H54 (cell line): Measurements from ENCODE around the gene ERI2.
"Not testable (repeated sequence)": the region's sequence is repeated elsewhere in the genome, so short reads cannot be mapped to it uniquely, and the experiment has no call there.

ENCODE experiments used
- DNase-seq: peaks from one replicate; pipeline ENCODE4 v3.0.0; 2011; ENCODE audit warnings: low spot score, mixed read lengths; ENCODE audit not compliant: insufficient read length
- FAIRE-seq: peaks from 3 replicates; lab custom pipeline; 2011; peaks lifted over from hg19 to GRCh38; lab: Jason Lieb, UNC
- POLR2A ChIP-seq: IDR thresholded peaks from 2 replicates; pipeline ENCODE4 v1.6.1; 2011; ENCODE audit warnings: low read depth, mild to moderate bottlenecking, low read length

ERI2 gene

DNA sequence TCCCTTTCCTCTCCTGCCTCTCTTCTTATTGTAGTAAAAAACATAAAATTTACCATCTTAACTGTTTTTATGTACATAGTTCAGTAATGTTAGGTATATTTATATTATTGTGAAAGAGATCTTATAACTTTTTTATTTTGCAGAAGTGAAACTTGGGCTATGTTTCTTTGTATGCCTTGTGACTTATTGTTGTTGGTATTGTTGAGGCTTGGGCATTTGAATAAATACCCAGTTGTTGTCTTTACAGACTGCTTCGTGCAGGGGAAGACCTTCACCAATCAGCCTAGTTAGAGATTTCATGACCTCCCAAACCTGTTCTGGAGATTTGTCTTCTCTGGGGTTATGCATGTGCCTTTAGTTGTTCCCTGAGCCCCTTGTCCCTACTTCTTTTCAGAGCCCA is 32.0 kb upstream of the ERI2 start:
- FAIRE-seq, result no peak
- no peak for TF ChIP-seq POLR2A
- no peak for DNase-seq

DNA sequence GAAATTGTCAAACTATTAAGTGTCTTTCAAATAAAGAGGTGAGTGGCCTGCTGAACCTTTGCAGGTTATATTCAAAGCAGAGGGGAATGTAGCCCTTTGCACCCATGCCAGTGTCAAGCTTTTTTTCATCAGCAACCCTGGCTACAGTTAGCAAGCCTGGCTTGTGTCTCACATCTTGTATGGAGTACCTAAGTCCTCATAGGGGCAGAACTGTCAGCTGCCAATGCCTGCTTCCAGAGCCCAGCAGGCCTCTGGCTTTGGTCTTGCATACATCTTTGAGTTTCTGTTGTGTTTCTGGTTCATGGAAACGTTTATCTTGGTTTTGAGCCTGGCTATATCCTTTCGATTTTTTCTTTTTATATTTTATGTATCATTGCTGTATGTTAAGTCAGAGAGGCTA is 26.8 kb upstream of the ERI2 start:
- DNase-seq, result no peak
- no peak for FAIRE-seq
- TF ChIP-seq POLR2A, result no peak

DNA sequence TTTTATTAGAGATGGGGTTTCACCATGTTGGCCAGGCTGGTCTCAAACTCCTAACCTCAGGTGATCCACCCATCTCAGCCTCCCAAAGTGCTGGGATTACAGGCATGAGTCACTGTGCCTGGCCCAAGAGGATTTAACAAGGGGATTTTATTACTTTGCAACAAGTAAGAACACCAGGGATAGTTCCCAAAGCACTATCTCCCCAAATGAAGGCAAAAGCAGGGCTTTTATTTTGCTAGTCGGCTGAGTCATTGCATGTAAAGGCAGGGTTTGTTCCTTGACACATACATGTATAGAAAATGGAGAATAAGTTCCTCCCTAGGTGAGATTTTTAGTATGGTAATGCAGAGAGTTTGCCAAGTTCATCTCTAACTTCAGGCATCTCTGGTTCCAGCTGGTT is 24.1 kb upstream of the ERI2 start:
- no peak for DNase-seq

DNA sequence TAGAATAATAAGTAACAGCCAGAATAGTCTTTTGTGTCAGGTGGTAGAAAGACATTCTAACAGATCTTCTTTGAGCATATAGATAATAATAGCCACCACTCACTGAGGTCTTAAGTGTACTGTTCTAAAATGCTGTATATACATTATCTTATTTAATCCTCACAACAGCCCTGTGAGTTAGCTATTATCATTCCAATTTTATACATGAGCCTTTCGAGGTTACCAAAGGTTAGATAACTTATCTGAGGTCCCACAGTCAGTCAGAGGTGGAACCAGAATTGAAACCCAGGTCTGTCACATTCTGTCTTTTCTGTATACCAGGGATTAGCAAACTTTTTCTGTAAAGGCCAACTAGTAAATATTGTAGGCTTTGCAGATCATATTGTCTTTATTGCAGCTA is 23.3 kb upstream of the ERI2 start:
- FAIRE-seq, result no peak

More for the DNA sequence above, 24.1 kb upstream of the ERI2 start:
- no peak for TF ChIP-seq POLR2A
- FAIRE-seq, result no peak

DNA sequence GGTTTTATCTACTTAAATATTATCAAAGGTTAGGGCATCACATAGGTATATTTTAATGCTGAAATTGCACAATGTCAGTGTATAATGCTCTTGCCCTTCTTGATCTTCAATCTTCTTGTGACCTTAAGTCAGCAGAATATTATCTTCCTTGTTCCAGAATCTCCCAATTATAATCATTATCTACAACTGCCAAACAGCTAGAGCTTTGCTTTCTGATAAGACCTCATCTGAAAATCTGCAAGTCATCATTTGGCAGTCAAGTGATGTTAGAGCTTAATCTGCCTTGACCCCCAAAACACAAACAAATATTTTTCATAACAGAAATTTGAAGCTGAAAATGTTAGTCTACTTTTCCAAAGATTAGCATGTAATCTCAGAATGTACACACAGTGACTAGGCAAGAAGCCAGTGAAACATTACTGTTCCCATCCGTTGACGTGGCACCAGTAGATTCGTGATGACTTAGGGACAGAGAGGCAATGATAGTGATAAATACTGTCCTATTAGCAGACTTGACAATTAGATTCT is 19.8 kb upstream of the ERI2 start:
- FAIRE-seq, result no peak
- no peak for DNase-seq
- no peak for TF ChIP-seq POLR2A

More for the DNA sequence above, 23.3 kb upstream of the ERI2 start:
- no peak for TF ChIP-seq POLR2A
- DNase-seq, result no peak

DNA sequence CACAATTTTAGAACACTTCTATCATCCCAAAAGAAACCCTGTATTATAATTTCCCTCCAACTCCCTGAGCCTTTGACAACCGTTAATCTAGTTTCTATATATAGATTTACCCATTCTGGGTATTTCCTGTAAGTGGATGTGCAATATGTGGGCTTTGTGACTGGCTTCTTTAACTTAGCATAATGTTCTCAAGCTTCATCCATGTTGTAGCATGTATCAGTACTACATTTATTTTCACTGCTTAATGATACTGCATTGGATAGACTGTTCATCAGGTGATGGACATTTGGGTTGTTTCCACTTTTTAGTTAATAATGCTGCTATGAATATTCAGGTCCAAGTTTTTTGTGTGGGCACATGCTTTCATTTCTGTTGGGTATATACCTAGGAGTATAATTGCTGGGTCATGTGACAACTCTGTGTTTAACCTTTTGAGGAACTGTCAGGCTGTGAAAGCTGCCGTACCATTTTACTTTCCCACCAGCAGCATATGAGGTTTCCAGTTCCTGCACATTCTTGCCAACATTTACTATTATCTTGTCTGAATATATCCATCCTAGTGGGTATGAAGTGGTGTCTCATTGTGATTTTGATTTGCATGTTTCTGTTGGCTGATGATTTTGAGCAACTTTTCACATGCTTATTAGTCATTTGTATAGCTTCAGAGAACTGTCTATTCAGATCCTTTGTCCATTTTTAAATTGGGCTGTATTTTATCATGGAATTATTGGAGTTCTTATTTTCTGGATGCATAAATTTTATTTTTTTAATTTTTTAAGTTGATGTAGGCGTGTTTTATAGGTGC is 16.5 kb upstream of the ERI2 start:
- FAIRE-seq (no peak), DNase-seq (no peak)
- no peak for TF ChIP-seq POLR2A

DNA sequence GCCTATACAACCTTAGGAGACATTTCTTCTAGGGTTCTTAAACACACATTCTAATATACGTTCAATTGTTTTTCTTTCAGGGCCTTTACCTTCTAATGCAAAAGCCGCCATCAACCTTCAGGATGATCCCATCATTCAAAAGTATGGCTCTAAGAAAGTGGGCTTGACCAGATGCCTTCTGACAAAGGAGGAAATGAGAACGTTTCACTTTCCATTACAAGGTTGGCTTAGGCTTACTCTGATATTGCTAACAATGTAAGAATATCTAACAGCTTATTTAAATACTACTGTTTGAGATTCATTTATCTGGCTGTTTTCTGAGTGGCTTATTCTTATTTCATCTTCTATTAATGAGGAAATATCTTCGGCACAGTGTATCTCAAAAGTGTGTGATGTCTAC is 15.4 kb upstream of the ERI2 start:
- TF ChIP-seq POLR2A, result no peak
- DNase-seq, result no peak
- FAIRE-seq, result no peak

DNA sequence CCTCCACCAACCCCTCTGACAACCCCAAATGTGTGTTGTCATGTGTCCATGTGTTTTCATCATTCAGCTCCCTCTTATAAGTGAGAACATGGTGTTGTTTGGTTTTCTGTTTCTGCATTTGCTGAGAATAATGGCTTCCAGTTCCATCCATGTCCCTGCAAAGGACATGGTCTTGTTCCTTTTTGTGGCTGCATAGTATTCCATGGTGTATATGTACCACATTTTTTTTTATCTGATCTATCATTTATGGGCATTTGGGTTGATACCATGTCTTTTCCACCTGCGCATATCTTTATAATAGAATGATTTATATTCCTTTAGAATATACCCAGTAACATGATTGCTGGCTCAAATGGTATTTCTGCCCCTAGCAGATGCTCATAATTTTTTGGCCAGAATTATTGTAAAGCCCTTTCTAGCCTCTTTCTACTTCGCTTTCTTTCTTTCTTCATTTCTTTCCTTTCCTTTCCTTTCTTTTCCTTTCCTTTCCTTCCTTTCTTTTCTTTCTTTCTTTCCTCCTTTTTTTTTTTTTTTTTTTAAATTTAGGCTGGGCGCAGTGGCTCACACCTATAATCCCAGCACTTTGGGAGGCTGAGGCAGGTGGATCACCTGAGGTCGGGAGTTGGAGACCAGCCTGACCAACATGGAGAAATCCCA is 12.8 kb upstream of the ERI2 start:
- no peak for FAIRE-seq
- TF ChIP-seq POLR2A, result no peak
- DNase-seq, result no peak

DNA sequence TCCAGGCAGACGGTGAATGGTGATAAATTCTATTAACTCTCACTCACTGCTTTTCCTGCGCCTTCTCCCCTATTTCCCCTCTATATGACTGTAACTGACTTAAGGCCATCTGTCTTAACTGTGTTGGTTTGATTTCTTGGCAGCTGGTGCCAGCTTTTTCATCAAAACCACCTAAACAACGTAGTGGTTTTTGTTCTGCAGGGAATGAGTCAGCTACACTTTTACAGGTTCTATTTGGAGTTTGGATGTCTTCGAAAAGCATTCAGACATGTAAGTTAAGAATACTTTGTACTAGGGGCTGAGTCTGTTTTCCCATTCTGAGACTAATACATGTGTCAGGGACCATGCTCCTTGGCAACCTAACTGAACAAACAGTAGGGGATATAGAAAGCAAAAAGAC is 8.5 kb upstream of the ERI2 start:
- FAIRE-seq (no peak), DNase-seq (no peak)
- TF ChIP-seq POLR2A, result no peak

DNA sequence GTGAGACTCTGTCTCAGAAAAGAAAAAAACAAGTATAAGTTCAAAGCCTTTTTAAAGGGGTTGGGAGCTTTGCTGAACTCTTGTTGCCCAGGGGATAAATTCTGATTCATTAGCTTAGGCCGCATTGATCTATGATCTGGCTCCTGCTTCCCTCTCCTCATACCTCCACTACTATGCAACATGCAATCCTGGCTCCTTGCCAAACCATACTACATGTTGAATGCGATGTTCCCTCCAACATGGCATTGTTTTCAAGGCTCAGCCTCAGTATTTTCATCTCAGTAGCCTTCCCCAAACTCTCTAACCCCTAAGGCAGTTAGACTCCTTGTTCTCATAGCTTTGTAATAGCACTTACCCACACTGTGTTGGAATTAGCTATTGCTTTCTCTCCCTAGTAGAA is 6.2 kb upstream of the ERI2 start:
- DNase-seq (no peak), FAIRE-seq (no peak)
- no peak for TF ChIP-seq POLR2A

DNA sequence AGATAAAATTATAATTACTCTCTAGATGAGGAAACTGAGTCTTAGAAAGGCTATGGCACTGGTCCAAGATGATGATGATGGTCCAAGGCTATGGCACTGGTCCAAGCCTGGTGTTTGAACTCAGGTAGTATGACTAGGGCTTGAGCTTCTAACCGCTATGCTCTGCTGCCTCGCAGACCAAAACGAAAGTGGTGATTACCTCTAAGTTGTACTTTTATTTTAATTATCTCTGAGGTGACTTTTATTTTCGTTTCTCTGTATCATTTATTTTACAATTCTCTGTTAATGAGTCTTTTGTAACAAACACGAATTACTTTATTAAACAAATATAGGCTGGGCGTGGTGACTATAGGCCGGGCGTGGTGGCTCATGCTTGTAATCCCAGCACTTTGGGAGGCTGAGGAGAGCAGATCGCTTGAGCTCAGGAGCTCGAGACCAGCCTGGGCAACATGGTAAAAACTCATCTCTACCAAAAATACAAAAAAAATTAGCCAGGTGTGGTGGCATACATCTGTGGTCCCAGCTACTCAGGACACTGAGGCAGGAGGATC is 5.7 kb upstream of the ERI2 start:
- FAIRE-seq, result no peak
- no peak for TF ChIP-seq POLR2A
- no peak for DNase-seq

DNA sequence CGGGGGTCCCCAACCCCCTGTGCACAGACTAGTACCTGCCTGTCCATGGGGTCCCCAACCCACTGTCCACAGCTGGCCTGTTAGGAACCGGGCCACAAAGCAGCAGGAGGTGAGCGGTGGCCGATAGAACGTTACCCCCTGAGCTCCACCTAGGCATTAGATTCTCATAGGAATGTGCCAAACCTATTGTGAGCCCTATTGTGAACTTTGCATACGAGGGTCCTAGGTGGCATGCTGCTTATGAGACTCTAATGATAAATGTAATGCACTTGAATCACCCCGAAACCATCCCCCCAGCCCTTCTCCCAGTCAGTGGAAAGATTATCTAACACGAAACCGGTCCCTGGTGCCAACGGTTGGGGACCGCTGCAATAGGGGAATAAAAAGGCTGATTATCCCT is 1.6 kb upstream of the ERI2 start:
- no peak for TF ChIP-seq POLR2A
- FAIRE-seq (no peak), DNase-seq (no peak)

DNA sequence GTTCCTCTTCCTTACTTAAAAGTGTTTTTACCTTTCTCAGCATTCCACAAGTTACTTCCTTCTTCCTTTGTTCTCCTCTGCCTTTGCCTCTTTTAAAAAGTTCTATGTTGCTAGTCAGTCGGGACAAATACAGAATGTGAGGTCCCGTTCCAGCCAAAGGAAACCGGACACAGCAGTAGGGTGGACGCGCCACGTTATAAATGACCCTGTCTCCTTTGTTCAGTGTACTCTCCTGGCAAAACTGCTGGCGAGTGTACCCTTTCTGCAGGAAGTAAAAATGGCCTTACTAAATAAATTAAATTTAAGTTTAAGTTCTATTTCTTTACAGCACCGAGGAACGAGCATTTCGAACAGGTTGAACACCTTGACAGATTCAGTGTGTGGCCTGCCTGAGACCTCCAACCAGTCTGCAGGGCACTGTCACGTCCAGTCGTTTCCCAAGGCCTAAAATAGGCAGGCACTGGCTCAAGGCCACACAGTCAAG is 546 bp downstream of the ERI2 start:
- FAIRE-seq, DNase-seq: not testable (repeated sequence)

DNA sequence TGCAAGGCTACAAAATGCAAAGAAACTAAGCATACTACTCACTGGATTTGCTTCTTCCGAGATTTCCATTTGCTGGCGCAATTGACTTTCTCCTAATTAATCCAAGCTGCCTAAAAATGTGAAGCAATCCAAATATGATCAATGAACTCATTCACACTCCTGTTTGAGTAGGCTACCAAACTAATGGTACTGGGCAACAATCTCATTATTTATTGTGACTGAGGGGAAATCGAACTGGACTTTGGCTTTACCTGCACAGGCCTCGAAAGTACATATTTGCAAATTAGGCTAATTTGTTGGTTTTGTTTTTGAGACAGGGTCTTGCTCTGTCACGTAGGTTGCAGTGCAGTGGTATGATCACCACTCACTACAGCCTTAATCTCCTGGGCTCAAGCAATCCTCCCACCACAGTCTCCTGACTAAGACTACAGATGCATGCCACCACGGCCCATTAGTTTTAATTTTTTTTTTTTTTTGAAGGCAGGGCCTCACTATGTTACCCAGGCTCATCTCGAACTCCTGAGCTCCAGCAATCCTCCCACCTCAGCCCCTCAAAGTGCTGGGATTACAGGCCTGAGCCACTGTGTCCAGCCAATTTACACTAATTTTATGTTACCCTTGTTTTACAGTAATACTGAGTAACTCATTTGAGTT is 2.6 kb downstream of the ERI2 start:
- DNase-seq (no peak), FAIRE-seq (no peak)
- TF ChIP-seq POLR2A, result no peak
